ENCODE measurements around the gene GUCD1. TPM values are rescaled to one million over a fixed set of nuclear protein-coding genes. Genes with fewer than 3 reads are reported as not detected.

The GUCD1 gene
- total and polyA plus RNA-seq, 12 donors = 75.4 to 162 (median 112) TPM

- no peak overlapping the region for H3K4me3 ChIP-seq
- H3K27ac ChIP-seq = no peak overlapping the region
- peaks cover 0 to 72% of the 10 kb centered on the region in 2 donors for H3K36me3 ChIP-seq (replicated peaks in 1 of 2)
- H3K27me3 ChIP-seq = no peaks in the 10 kb centered on the region
- H3K9me3 ChIP-seq (replicated peaks in 1 of 3) = no peaks in the 10 kb centered on the region
- TF ChIP-seq, protein P1, sequence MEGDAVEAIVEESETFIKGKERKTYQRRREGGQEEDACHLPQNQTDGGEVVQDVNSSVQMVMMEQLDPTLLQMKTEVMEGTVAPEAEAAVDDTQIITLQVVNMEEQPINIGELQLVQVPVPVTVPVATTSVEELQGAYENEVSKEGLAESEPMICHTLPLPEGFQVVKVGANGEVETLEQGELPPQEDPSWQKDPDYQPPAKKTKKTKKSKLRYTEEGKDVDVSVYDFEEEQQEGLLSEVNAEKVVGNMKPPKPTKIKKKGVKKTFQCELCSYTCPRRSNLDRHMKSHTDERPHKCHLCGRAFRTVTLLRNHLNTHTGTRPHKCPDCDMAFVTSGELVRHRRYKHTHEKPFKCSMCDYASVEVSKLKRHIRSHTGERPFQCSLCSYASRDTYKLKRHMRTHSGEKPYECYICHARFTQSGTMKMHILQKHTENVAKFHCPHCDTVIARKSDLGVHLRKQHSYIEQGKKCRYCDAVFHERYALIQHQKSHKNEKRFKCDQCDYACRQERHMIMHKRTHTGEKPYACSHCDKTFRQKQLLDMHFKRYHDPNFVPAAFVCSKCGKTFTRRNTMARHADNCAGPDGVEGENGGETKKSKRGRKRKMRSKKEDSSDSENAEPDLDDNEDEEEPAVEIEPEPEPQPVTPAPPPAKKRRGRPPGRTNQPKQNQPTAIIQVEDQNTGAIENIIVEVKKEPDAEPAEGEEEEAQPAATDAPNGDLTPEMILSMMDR (IDR thresholded peaks at IDR 0.05) = no peak
- TF ChIP-seq POLR2A (IDR thresholded peaks at IDR 0.05) = no peak
- intact Hi-C loops (cut with DNase I) = no loop called here
- DNase-seq = no peak
- 86 to 91% (median 89%) methylated on average over 4 to 7 of the region's 7 CpGs for WGBS, 4 donors
- peaks cover 6 to 12% of the 10 kb centered on the region in 2 donors for H3K4me1 ChIP-seq (replicated peaks in 1 of 2)
These were observed 11.7 kb downstream of the GUCD1 start for GRCh38 chr22:24543185-24543601.

GRCh38 chr22:24542641-24543040 is 12.3 kb downstream of the GUCD1 start:
- H3K27me3 ChIP-seq = no peaks in the 10 kb centered on the region
- H3K4me1 ChIP-seq (replicated peaks in 1 of 2) = peaks cover 6 to 12% of the 10 kb centered on the region in 2 donors
- H3K4me3 ChIP-seq = no peak overlapping the region
- 72 to 93% (median 82%) methylated on average over 4 to 9 of the region's 9 CpGs; no CpG with 5 or more reads in 1 of the 4 donors for WGBS, 4 donors
- no peaks in the 10 kb centered on the region for H3K9me3 ChIP-seq (replicated peaks in 1 of 3)
- no peak overlapping the region for H3K27ac ChIP-seq
- intact Hi-C loops (cut with DNase I) = no loop called here
- TF ChIP-seq, protein P1 (IDR thresholded peaks at IDR 0.05) = no peak
- TF ChIP-seq POLR2A (IDR thresholded peaks at IDR 0.05) = no peak
- peaks cover 0 to 67% of the 10 kb centered on the region in 2 donors for H3K36me3 ChIP-seq (replicated peaks in 1 of 2)
- DNase-seq = no peak

DNA sequence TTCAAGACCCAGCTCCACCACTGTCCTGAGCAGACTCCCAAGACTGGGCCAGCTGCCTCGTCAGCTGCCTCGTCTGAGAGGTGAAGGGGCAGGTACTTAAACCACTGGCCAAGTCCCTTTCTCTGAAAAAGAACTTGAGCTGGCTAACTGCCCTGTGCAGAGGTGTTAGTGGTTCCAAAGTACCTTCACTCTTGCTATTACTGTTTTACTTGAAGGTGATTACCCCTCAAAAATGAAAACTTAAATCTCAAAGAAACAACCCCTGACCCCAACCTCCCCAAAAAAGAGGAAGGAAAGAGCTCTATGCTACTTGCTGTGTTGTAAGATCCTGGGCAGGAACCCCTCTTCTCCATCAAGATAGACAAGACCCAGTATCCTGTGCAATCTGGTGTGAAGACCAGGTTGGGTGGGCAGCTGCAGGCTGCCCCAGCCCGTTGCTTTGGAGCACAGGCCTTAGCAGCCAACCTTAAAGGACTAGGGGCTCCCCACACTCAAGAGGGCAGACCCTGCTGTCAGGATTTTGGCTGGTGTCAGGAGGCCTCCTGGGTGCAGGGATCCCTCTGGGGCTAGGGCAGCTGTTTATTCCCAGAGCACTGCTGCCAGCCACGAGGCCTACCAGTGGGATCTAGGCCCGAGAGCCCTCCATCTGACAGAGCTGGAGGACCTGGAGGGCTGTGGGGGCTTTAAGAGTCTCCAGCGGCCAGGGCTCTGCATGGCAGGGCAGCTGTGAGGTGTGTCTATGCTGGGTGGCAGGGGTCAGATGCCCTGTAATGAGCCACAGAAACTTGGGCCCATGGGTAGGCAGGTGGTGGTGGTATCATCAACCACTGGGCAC is 13.0 kb downstream of the GUCD1 start:
- peaks cover 6 to 12% of the 10 kb centered on the region in 2 donors for H3K4me1 ChIP-seq (replicated peaks in 1 of 2)
- intact Hi-C loops (cut with DNase I) = no loop called here
- TF ChIP-seq, protein P1 (IDR thresholded peaks at IDR 0.05) = no peak
- no peak for TF ChIP-seq POLR2A (IDR thresholded peaks at IDR 0.05)

GRCh38 chr22:24540470-24540869 is 14.5 kb downstream of the GUCD1 start:
- no peak overlapping the region for H3K4me3 ChIP-seq
- no peaks in the 10 kb centered on the region for H3K27me3 ChIP-seq
- intact Hi-C loops (cut with DNase I) = no loop called here
- TF ChIP-seq, protein P1 (IDR thresholded peaks at IDR 0.05) = no peak
- TF ChIP-seq POLR2A (IDR thresholded peaks at IDR 0.05) = no peak
- no peak for DNase-seq
- 93 to 95% (median 95%) methylated on average over 2 of the region's 2 CpGs; no CpG with 5 or more reads in 1 of the 4 donors for WGBS, 4 donors
- H3K4me1 ChIP-seq (replicated peaks in 1 of 2) = peaks cover 6 to 11% of the 10 kb centered on the region in 2 donors
- no peaks in the 10 kb centered on the region for H3K9me3 ChIP-seq (replicated peaks in 1 of 3)
- H3K36me3 ChIP-seq (replicated peaks in 1 of 2) = peaks cover 0 to 51% of the 10 kb centered on the region in 2 donors
- H3K27ac ChIP-seq = no peak overlapping the region

More for the DNA sequence above, 13.0 kb downstream of the GUCD1 start:
- no peaks in the 10 kb centered on the region for H3K27me3 ChIP-seq
- no peak overlapping the region for H3K27ac ChIP-seq
- peaks cover 0 to 60% of the 10 kb centered on the region in 2 donors for H3K36me3 ChIP-seq (replicated peaks in 1 of 2)
- WGBS, 4 donors = 70 to 84% (median 82%) methylated on average over 3 to 6 of the region's 6 CpGs
- H3K9me3 ChIP-seq (replicated peaks in 1 of 3) = no peaks in the 10 kb centered on the region
- no peak for DNase-seq
- H3K4me3 ChIP-seq = no peak overlapping the region

Data from adrenal gland (tissue), 12 donors.